Endodermal cell (in vitro differentiated cells): ENCODE results near the gene NEDD4L. TPM values are rescaled to one million over a fixed set of nuclear protein-coding genes. Genes with fewer than 3 reads are reported as not detected.

Source experiments
- DNase-seq: peaks from one replicate; pipeline ENCODE4 v3.0.0-alpha.2; 2017
- H3K27ac ChIP-seq: 2 replicates; pipeline ENCODE4 v1.5.1; 2013; ENCODE audit warnings: mild to moderate bottlenecking, low read depth, low read length, moderate library complexity
- H3K27me3 ChIP-seq: 2 replicates; pipeline ENCODE4 v1.6.1; 2013; ENCODE audit warnings: mild to moderate bottlenecking, low read length, moderate library complexity; ENCODE audit not compliant: insufficient read depth, control insufficient read depth, poor library complexity, severe bottlenecking
- H3K36me3 ChIP-seq: 2 replicates; pipeline ENCODE4 v1.7.0; 2013; ENCODE audit warnings: mild to moderate bottlenecking, low read length, moderate library complexity; ENCODE audit not compliant: control insufficient read depth, insufficient read depth
- H3K4me1 ChIP-seq: one replicate; pipeline ENCODE4 v1.7.0; 2013; ENCODE audit warnings: low read length; ENCODE audit not compliant: control insufficient read depth, insufficient read depth
- H3K4me3 ChIP-seq: 2 replicates; pipeline ENCODE4 v1.5.1; 2013; ENCODE audit warnings: mild to moderate bottlenecking, low read length, moderate library complexity
- H3K9ac ChIP-seq: 2 replicates; pipeline ENCODE4 v1.6.1; 2013; ENCODE audit warnings: mild to moderate bottlenecking, low read length, moderate library complexity; ENCODE audit not compliant: poor library complexity, severe bottlenecking; ENCODE audit errors: extremely low read depth
- H3K9me3 ChIP-seq: 2 replicates; pipeline ENCODE4 v1.6.1; 2013; ENCODE audit warnings: mild to moderate bottlenecking, low read length, moderate library complexity; ENCODE audit not compliant: control insufficient read depth
- H3K27ac Mint-ChIP-seq: 2 replicates; pipeline ENCODE4 v1.8.0; 2020; ENCODE audit warnings: mixed read lengths
- H3K27me3 Mint-ChIP-seq: 2 replicates; pipeline ENCODE4 v1.8.0; 2021; ENCODE audit warnings: mild to moderate bottlenecking, mixed read lengths; ENCODE audit not compliant: insufficient read depth
- H3K36me3 Mint-ChIP-seq: 2 replicates; pipeline ENCODE4 v1.8.0; 2020; ENCODE audit warnings: low read depth, mixed read lengths
- H3K4me1 Mint-ChIP-seq: 2 replicates; pipeline ENCODE4 v1.8.0; 2020; ENCODE audit warnings: mixed read lengths
- H3K4me3 Mint-ChIP-seq: 2 replicates; pipeline ENCODE4 v1.8.0; 2020; ENCODE audit warnings: mild to moderate bottlenecking, moderate library complexity, mixed read lengths
- H3K9me3 Mint-ChIP-seq: 2 replicates; pipeline ENCODE4 v1.8.0; 2020; ENCODE audit warnings: mild to moderate bottlenecking, mixed read lengths
- CTCF ChIP-seq: fragments of 200-600 bp; sonication (generic); conservative IDR thresholded peaks from 2 replicates; pipeline ENCODE4 v1.5.0; 2021; ENCODE audit warnings: antibody characterized with exemption, mild to moderate bottlenecking
- WGBS, 2 experiments: methylation state at CpG; one replicate each; pipeline versions ENCODE4 v1.1.5 to v1.1.7; 2013; ENCODE audit warnings: missing lambda C conversion rate in 2 of 2, mixed read lengths in 1 of 2; ENCODE audit not compliant: insufficient coverage in 1 of 2, insufficient read length in 1 of 2; 5-methylcytosine and 5-hydroxymethylcytosine counted together
- total RNA-seq, 2 donors: library from RNA; stranded (reverse); fragmentation: NEBNext Ultra II Directional in 1 of 2; extraction: Animal tissue kit (Norgen Biotek cat#: 25700) in 1 of 2; gene quantifications; 2 replicates in 1 of 2; 3 replicates in 1 of 2; pipeline ENCODE4 v1.2.1, GENCODE V29; 2021

NEDD4L gene
- total RNA-seq, 2 donors from 2014 or later, result 70.5 to 75.3 TPM

GRCh38 chr18:58270396-58270795, 226.4 kb downstream of the NEDD4L start:
- Histone ChIP-seq H3K27ac (no peak overlapping the region), H3K4me1 (no peaks in the 10 kb centered on the region), H3K27me3 (no peaks in the 10 kb centered on the region), H3K9me3 (no peaks in the 10 kb centered on the region), H3K4me3 (no peak overlapping the region), H3K9ac (no peak overlapping the region), H3K36me3 (no peaks in the 10 kb centered on the region)
- Mint-ChIP-seq H3K27me3 (no peaks in the 10 kb centered on the region), H3K4me3 (no peak overlapping the region), H3K4me1 (peaks cover 5% of the 10 kb centered on the region), H3K27ac (no peak overlapping the region), H3K9me3 (no peaks in the 10 kb centered on the region), H3K36me3 (no peaks in the 10 kb centered on the region)
- no peak for TF ChIP-seq CTCF
- no peak for DNase-seq
- 85 to 94% methylated on average over 2 to 4 of the region's 4 CpGs for WGBS, 2 experiments

GRCh38 chr18:58271770-58272169, 227.7 kb downstream of the NEDD4L start:
- Mint-ChIP-seq H3K4me3 (no peak overlapping the region), H3K36me3 (no peaks in the 10 kb centered on the region), H3K27me3 (no peaks in the 10 kb centered on the region), H3K4me1 (peaks cover 7% of the 10 kb centered on the region), H3K9me3 (no peaks in the 10 kb centered on the region), H3K27ac (no peak overlapping the region)
- no peaks in the 10 kb centered on the region for H3K27me3 ChIP-seq
- WGBS, 2 experiments, result 60% methylated on average over 1 of the region's 2 CpGs; no CpG with 5 or more reads in 1 of the 2 experiments
- H3K4me3 ChIP-seq, result no peak overlapping the region
- DNase-seq, result no peak
- TF ChIP-seq CTCF, result no peak
- H3K9ac ChIP-seq, result no peak overlapping the region
- H3K9me3 ChIP-seq, result no peaks in the 10 kb centered on the region
- H3K36me3 ChIP-seq, result no peaks in the 10 kb centered on the region
- H3K27ac ChIP-seq, result no peak overlapping the region
- H3K4me1 ChIP-seq, result no peaks in the 10 kb centered on the region

- Histone ChIP-seq H3K4me1 (no peaks in the 10 kb centered on the region), H3K27ac (no peak overlapping the region), H3K9me3 (no peaks in the 10 kb centered on the region), H3K9ac (no peak overlapping the region), H3K27me3 (no peaks in the 10 kb centered on the region), H3K36me3 (no peaks in the 10 kb centered on the region), H3K4me3 (no peak overlapping the region)
- no peak overlapping the region for H3K4me3 Mint-ChIP-seq
- no peaks in the 10 kb centered on the region for H3K36me3 Mint-ChIP-seq
- DNase-seq, result no peak
- no peak for TF ChIP-seq CTCF
- peaks cover 11% of the 10 kb centered on the region for H3K4me1 Mint-ChIP-seq
- no peak overlapping the region for H3K27ac Mint-ChIP-seq
- H3K9me3 Mint-ChIP-seq, result no peaks in the 10 kb centered on the region
- no peaks in the 10 kb centered on the region for H3K27me3 Mint-ChIP-seq
- 86 to 95% methylated on average over 4 to 6 of the region's 6 CpGs for WGBS, 2 experiments
Measured at GRCh38 chr18:58272209-58272608, 228.2 kb downstream of the NEDD4L start.
